Calu3 (cell line): ENCODE measurements around the gene KLHDC3. TPM values are rescaled to one million over a fixed set of nuclear protein-coding genes. Genes with fewer than 3 reads are reported as not detected.

Source experiments
- BruUV-seq: library from RNA; stranded (reverse); fragments of 400-500 nt; replicated peaks from 2 replicates; lab custom pipeline; 2021; lab: Mats Ljungman, UMichigan
- CTCF ChIA-PET: fragments of 300-600 bp; sonication (Branson Sonifier 250); formaldehyde crosslinking; loops from one replicate; lab custom pipeline; 2022; ENCODE audit warnings: antibody characterized with exemption; lab: Charles Lee
- DNase-seq: peaks from one replicate; pipeline ENCODE4 v3.0.0; 2022
- H3K27ac Mint-ChIP-seq: one replicate; pipeline ENCODE4 v1.8.0; 2022; ENCODE audit warnings: mixed read lengths; ENCODE audit not compliant: unreplicated experiment
- H3K27me3 Mint-ChIP-seq: one replicate; pipeline ENCODE4 v1.8.0; 2022; ENCODE audit warnings: mixed read lengths; ENCODE audit not compliant: unreplicated experiment
- H3K36me3 Mint-ChIP-seq: one replicate; pipeline ENCODE4 v1.8.0; 2022; ENCODE audit warnings: mild to moderate bottlenecking, moderate library complexity, mixed read lengths; ENCODE audit not compliant: insufficient read depth, unreplicated experiment
- H3K4me1 Mint-ChIP-seq: one replicate; pipeline ENCODE4 v1.8.0; 2022; ENCODE audit warnings: mild to moderate bottlenecking, low read depth, mixed read lengths; ENCODE audit not compliant: unreplicated experiment
- H3K4me3 Mint-ChIP-seq: one replicate; pipeline ENCODE4 v1.8.0; 2022; ENCODE audit warnings: mild to moderate bottlenecking, low read depth, moderate library complexity, mixed read lengths; ENCODE audit not compliant: unreplicated experiment
- H3K9me3 Mint-ChIP-seq: one replicate; pipeline ENCODE4 v1.8.0; 2022; ENCODE audit warnings: low read depth, mixed read lengths; ENCODE audit not compliant: unreplicated experiment
- intact Hi-C: fragments of 100-400 bp; cut with micrococcal nuclease; formaldehyde crosslinking; loops from one replicate; pipeline ENCODE4 v1.10.0; 2022; ENCODE audit not compliant: unreplicated experiment
- total RNA-seq: library from RNA; stranded (reverse); gene quantifications from 2 replicates; pipeline ENCODE4 v1.2.3, GENCODE V29; 2022
- TF ChIP-seq, protein P1 (sequence below): fragments of 200-600 bp; IDR thresholded peaks from one replicate; pipeline ENCODE4 v1.8.0; 2022; ENCODE audit warnings: antibody characterized with exemption; ENCODE audit not compliant: unreplicated experiment

KLHDC3 gene
- total RNA-seq, 1 experiment from 2014 or later = 85.9 TPM

DNA sequence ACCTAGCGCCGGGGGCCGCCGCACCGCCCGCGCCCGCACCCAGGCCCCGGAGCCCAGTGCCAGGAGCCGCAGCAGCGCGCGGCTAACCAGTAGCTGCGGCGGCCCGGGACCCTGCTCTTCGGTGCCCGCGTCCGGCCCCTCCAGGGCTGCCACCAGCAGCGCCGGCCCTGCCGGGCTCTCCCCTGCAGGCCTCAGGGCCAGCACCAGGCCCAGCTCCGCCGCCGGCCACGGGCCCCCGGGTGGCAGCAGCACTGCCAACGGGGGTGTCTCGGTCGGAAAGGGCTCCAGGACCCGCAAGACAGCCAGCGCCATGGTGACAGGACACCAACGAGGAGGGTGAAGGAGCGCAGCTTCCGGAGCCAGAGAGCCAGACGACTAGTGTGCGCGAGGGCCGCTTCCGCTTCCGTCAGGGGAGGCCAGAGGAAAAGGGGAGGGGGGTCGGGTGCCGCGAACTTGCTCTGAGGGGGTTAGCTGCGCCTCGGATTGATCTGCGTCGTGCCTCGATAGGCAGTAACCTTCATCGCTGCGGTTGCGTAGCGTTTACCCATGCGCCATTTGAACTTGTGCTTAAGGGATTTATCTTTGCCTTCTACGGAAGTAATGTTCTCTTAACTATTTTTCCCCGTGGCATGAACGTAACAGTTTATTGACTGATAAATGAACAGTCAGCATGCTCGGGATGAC, 35.1 kb upstream of the KLHDC3 start, which contains the start of gene PEX6:
PEX6 (minus strand) TSS at position 343 of the 684 bp plus-strand sequence; CDS start at position 312, 31 bp downstream.
- Mint-ChIP-seq H3K36me3 (peaks cover 47% of the 10 kb centered on the region), H3K4me1 (peaks cover 22% of the 10 kb centered on the region), H3K27me3 (no peaks in the 10 kb centered on the region), H3K4me3 (peak within 1 kb of the TSS; percentile 86), H3K9me3 (no peaks in the 10 kb centered on the region), H3K27ac (peak within 1 kb of the TSS; percentile 86)
- TF ChIP-seq, protein P1, sequence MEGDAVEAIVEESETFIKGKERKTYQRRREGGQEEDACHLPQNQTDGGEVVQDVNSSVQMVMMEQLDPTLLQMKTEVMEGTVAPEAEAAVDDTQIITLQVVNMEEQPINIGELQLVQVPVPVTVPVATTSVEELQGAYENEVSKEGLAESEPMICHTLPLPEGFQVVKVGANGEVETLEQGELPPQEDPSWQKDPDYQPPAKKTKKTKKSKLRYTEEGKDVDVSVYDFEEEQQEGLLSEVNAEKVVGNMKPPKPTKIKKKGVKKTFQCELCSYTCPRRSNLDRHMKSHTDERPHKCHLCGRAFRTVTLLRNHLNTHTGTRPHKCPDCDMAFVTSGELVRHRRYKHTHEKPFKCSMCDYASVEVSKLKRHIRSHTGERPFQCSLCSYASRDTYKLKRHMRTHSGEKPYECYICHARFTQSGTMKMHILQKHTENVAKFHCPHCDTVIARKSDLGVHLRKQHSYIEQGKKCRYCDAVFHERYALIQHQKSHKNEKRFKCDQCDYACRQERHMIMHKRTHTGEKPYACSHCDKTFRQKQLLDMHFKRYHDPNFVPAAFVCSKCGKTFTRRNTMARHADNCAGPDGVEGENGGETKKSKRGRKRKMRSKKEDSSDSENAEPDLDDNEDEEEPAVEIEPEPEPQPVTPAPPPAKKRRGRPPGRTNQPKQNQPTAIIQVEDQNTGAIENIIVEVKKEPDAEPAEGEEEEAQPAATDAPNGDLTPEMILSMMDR = no peak
- DNase-seq = peak; percentile 96
- intact Hi-C loops = no loop called here
- CTCF ChIA-PET = interaction anchor here (0.5 to 2.0 kb wide), 8 partner anchors 18 to 329 kb away, joined by 3 to 8 read pairs (median 5); partner anchors contain the start of genes CRIP3, GNMT and KLHDC3
- BruUV-seq = no TSS peak

DNA sequence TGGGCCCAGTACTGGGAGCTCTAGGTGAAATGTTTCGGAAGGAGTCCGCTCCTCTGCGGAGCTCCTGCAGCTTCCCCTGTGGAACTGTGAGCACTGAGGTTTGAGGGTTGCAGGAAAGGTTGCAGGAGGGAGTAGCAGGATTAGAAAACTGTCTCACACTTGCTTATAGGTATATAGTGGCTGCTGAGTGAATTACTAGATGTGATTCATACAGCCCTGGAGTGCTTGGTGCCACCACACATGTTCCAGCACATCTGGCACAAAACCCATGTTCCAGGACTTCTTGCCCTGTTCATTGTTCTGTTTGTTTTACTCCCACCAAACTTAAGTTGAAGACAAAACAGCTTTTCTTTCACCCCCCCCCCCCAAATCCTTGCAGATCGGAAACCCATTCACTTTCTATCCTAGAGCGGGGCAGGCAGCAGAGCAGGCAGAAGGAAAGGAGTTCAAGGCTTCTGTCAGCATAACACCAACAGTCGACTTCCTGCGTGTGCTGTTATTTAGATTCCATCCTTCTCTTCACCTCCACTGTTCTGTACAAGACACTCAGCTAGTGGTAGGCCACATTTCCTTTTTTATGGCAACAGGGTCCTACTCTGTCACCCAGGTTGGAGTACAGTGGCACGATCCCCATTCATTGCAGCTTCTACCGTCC, 34.4 kb upstream of the KLHDC3 start:
- Mint-ChIP-seq H3K4me1 (peaks cover 25% of the 10 kb centered on the region), H3K4me3 (peak overlapping the region; percentile 86), H3K36me3 (peaks cover 52% of the 10 kb centered on the region), H3K27ac (peak overlapping the region; percentile 68), H3K9me3 (no peaks in the 10 kb centered on the region), H3K27me3 (no peaks in the 10 kb centered on the region)
- CTCF ChIA-PET = interaction anchor here (0.5 to 2.0 kb wide), 9 partner anchors 17 to 457 kb away, joined by 3 to 8 read pairs (median 4); partner anchors contain the start of genes CRIP3 and GNMT
- no peak for DNase-seq
- intact Hi-C loops = loop anchor here (5.0 kb wide), 1 partner anchor 77 kb away; no protein-coding TSS in a partner anchor
- BruUV-seq = no TSS peak
- TF ChIP-seq, protein P1 = no peak

GRCh38 chr6:42981836-42982235, 32.2 kb upstream of the KLHDC3 start:
- TF ChIP-seq, protein P1 = no peak
- CTCF ChIA-PET = no interaction called here
- Mint-ChIP-seq H3K27ac (no peak overlapping the region), H3K4me1 (peaks cover 43% of the 10 kb centered on the region), H3K27me3 (no peaks in the 10 kb centered on the region), H3K4me3 (no peak overlapping the region), H3K36me3 (peaks cover 47% of the 10 kb centered on the region), H3K9me3 (no peaks in the 10 kb centered on the region)
- DNase-seq = no peak
- no TSS peak for BruUV-seq
- intact Hi-C loops = loop anchor here (5.0 kb wide), 1 partner anchor 80 kb away; no protein-coding TSS in a partner anchor
